HG03060 (cell line): ENCODE data around the gene ZIC2.
"Not testable (repeated sequence)": the region's sequence is repeated elsewhere in the genome, so short reads cannot be mapped to it uniquely, and the experiment has no call there.

ENCODE experiments used
- ATAC-seq: cut with Tn5 transposase; IDR thresholded peaks from one replicate; pipeline ENCODE4 v1.9.1; 2021; ENCODE audit warnings: low read depth, moderate number of reproducible peaks; ENCODE audit not compliant: unreplicated experiment

The ZIC2 gene

DNA sequence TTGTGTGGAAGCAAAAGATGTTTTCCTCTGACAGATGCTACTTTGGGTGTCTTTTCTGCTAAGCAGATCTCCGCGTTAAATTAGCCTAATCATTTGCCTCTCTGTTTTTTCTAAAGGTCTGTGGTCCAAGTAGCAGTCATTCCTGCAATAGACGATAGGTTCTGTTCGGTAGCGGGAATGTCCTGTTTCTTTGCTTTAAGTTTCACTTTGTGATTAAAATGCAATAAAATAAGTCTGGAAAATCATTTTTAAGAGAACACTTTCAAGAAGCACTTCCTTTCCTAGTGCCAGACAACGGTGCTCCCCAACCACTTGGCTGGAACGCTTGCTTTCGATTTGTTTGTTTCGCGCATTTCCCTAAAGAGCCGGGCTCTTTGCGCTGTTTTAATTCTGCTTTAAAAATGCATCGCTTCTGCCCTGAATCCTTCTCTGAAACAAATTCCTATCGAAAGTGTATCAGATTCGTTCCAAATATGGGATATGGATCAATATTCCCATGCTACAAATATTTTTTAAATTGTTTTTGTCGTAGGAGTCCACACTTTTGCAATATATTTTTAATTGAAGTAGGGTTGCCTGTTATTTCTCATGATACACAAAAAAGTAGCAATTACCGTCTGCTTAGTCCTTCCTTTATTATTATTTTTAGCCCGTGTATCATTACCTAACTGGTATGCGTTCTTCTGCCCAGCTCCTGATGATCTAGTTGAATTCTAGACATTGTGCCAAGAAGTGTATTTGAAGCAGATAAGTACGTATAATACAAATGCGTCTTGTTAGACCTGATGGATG is 14.2 kb downstream of the ZIC2 start:
- no peak for ATAC-seq

DNA sequence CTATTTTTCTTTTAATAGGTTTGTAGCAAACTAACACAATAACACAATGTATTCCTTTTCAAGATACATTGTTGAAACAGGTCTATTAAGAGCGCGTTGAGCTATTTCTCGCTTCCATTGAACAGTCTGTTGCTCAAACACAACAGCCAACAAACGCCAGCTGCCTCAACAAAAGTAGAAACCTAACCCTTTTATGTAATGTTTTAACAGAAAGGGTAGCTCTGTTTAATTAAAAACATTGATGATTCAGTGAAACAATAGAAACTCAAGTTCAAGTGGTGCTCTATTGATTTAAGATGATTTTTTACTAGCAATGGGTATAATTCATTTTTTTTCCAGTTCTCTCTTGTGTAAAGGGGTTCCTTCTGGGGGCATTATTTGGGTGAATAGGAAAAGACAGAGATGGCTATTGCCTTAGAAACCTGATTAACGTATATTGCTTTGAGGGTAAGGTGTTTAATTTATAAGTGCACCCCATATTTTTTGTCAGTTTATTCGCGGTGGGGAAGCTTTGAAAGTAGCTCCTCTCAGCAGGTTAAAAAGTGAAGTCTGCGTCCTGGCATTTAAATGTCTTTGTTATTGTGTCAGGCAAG is 14.9 kb downstream of the ZIC2 start:
- ATAC-seq: no peak

GRCh38 chr13:99997702-99998214 is 16.2 kb downstream of the ZIC2 start:
- no peak for ATAC-seq

GRCh38 chr13:99998261-99998660 is 16.7 kb downstream of the ZIC2 start:
- no peak for ATAC-seq

DNA sequence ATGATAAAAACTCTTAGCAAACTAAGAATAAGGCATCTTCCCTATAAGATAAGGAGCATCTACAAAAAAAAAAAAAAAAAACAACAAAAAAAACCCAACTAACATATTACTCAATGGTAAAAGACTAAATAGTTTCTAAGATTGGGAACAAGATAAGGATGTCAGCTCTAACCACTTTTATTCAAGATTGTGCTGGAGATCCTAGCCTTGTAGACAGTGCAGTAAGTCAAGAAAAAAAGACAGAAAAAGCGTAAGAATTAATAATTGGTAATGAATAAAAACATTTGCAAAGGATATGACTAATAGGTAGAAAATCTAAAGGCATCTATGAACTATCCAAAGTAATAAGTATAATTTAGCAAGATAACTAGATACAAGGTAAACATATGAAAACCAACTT is 33.0 kb downstream of the ZIC2 start:
- no peak for ATAC-seq

DNA sequence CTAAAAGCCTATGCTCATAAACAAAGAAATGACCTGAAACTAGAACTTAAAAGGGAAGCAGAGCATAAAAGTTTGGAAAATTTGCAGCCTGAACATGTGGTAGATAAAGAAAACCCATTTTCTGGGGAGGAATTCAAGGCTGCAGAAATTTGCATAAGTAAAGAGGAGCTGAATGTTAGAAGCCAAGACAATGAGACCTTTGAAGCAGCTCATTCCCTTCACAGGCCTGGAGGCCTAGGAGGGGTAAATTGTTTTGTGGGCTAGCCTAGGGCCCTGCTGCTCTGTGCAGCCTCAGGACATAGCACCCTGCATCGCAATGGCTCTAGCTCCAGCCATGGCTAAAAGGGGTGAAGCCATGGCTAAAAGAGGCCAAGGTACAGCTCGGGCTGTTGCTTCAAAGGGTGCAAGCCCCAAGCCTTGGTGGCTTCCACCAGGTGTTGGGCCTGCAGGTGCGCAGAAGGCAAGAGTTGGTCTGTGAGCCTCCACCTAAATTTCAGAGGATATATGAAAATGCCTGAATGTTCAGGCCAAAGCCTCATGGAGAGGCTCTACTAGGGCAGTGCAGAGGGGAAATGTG is 38.3 kb downstream of the ZIC2 start:
- no peak for ATAC-seq

GRCh38 chr13:100022798-100023197 is 41.2 kb downstream of the ZIC2 start:
- no peak for ATAC-seq

DNA sequence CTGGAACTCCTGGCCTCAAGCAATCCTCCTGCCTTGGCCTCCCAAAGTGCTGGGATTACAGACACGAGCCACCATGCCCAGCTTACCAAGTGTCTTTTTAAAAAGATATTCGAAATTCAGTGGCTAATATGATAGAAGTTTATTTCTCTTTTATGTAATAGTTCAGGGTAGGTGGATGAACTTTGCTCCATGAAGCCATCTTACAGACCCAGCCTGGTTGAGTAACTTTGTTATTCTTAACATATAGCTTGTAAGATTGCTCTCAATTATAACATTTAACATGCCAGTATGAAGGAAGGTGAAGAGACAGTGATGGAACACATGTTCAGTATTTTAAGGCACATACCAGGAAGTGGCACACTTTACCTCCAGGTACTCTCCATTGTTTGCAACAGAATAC is 42.4 kb downstream of the ZIC2 start:
- ATAC-seq: no peak

DNA sequence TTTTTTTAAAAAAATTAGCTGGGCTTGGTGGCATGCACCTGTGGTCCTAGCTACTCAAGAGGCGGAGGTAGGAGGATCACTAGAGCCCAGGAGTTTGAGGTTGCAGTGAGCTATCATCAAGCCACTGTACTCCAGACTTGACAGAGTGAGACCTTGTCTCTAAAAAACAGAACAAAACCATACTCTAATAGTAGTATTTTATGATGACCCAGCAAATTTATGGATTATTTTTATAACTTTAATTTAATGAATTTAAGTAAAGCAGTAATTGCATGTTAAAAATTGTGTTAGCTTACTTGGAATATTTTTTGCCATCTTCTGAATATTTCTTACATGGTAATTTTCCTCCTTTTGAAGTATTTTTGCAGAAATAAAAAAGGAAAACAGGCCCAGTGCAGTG is 48.3 kb downstream of the ZIC2 start:
- no peak for ATAC-seq

DNA sequence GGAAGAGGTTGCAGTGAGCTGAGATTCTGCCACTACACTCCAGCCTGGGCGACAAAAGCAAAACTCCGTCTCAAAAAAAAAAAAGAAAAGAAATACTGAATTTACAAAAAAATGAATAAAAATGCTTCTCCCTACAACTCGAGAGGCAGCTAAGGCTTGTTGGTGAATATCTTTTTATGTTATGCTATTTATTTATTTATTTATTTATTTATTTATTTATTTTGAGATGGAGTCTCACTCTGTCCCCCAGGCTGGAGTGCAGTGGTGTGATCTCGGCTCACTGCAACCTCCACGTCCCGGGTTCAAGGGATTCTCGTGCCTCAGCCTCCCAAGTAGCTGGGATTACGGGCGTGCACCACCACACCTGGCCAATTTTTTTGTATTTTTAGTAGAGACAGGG is 51.1 kb downstream of the ZIC2 start:
- not testable (repeated sequence) for ATAC-seq

GRCh38 chr13:100035936-100036335 is 54.4 kb downstream of the ZIC2 start:
- no peak for ATAC-seq
